ENCODE measurements around the gene EID3. TPM values are rescaled to one million over a fixed set of nuclear protein-coding genes. Genes with fewer than 3 reads are reported as not detected.

The EID3 gene
- total and polyA plus RNA-seq, 2 of the 8 experiments (the other 6 are each of a cell fraction or from before 2014, with no cell fraction given): 1.2 to 2.8 TPM

GRCh38 chr12:104303538-104304151 lies at the start of gene EID3 (continued):
- TF ChIP-seq, protein P1, sequence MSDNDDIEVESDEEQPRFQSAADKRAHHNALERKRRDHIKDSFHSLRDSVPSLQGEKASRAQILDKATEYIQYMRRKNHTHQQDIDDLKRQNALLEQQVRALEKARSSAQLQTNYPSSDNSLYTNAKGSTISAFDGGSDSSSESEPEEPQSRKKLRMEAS (IDR thresholded peaks at IDR 0.05): peak; percentile 85; the same call in 1 of the 2 replicates
- peak; percentile 43; the same call in 1 of the 2 replicates for TF ChIP-seq TAF1 (IDR thresholded peaks at IDR 0.05; ENCODE audit: low read depth, low read length)
- TF ChIP-seq POLR2AphosphoS5 (IDR thresholded peaks at IDR 0.05; ENCODE audit: low read depth, low read length): 0 out of 2 replicates have a peak, but pooled peaks have one; percentile 60
- TF ChIP-seq POLR2A (IDR thresholded peaks at IDR 0.05; ENCODE audit: control extremely low read depth in 1 of 2, low read depth in 2 of 2, low read length in 2 of 2): peak in 1 of 2 experiments; percentile 24; a peak in 1 of 3 replicates
